Measurements from ENCODE around the gene CEP55.

DNA sequence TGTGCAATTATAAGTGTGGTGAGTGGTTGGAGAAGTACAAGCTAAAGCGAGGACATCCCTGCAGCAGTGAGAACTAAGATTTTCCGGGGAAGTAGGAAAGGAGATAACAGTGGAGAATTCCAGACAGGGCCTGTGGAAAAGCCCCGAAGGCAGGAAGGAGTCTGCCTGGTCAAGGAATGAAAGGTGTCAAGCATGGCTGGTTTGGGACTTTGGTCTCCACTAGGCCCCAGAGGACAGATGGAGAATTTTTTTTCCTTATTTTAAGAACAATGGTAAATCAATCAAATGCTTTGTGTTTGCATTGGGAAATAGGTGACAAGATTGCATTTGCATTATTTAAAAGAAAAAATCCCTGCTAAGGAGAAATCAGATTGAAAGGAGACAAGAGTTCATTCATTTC is 3.2 kb upstream of the CEP55 start:
- TF ChIP-seq, protein P1, sequence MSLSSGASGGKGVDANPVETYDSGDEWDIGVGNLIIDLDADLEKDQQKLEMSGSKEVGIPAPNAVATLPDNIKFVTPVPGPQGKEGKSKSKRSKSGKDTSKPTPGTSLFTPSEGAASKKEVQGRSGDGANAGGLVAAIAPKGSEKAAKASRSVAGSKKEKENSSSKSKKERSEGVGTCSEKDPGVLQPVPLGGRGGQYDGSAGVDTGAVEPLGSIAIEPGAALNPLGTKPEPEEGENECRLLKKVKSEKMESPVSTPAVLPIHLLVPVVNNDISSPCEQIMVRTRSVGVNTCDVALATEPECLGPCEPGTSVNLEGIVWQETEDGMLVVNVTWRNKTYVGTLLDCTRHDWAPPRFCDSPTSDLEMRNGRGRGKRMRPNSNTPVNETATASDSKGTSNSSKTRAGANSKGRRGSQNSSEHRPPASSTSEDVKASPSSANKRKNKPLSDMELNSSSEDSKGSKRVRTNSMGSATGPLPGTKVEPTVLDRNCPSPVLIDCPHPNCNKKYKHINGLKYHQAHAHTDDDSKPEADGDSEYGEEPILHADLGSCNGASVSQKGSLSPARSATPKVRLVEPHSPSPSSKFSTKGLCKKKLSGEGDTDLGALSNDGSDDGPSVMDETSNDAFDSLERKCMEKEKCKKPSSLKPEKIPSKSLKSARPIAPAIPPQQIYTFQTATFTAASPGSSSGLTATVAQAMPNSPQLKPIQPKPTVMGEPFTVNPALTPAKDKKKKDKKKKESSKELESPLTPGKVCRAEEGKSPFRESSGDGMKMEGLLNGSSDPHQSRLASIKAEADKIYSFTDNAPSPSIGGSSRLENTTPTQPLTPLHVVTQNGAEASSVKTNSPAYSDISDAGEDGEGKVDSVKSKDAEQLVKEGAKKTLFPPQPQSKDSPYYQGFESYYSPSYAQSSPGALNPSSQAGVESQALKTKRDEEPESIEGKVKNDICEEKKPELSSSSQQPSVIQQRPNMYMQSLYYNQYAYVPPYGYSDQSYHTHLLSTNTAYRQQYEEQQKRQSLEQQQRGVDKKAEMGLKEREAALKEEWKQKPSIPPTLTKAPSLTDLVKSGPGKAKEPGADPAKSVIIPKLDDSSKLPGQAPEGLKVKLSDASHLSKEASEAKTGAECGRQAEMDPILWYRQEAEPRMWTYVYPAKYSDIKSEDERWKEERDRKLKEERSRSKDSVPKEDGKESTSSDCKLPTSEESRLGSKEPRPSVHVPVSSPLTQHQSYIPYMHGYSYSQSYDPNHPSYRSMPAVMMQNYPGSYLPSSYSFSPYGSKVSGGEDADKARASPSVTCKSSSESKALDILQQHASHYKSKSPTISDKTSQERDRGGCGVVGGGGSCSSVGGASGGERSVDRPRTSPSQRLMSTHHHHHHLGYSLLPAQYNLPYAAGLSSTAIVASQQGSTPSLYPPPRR (CRISPR knock-in tag; IDR thresholded peaks at IDR 0.05; ENCODE audit: borderline replicate concordance) = no peak
- TF ChIP-seq, protein P2, sequence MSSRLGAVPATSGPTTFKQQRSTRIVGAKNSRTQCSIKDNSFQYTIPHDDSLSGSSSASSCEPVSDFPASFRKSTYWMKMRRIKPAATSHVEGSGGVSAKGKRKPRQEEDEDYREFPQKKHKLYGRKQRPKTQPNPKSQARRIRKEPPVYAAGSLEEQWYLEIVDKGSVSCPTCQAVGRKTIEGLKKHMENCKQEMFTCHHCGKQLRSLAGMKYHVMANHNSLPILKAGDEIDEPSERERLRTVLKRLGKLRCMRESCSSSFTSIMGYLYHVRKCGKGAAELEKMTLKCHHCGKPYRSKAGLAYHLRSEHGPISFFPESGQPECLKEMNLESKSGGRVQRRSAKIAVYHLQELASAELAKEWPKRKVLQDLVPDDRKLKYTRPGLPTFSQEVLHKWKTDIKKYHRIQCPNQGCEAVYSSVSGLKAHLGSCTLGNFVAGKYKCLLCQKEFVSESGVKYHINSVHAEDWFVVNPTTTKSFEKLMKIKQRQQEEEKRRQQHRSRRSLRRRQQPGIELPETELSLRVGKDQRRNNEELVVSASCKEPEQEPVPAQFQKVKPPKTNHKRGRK (tag; IDR thresholded peaks at IDR 0.05) = no peak
- no peak for TF ChIP-seq XRCC5 (IDR thresholded peaks at IDR 0.05; ENCODE audit: low read depth, low read length)
- TF ChIP-seq SMARCA5 (IDR thresholded peaks at IDR 0.05) = no peak
- no peak for TF ChIP-seq BDP1 (IDR thresholded peaks at IDR 0.05; ENCODE audit: insufficient read depth, insufficient read length)
- TF ChIP-seq RAD21 (CRISPR knock-in tag; conservative IDR thresholded peaks at IDR 0.05 in 1 of 2, IDR thresholded peaks at IDR 0.05 in 1 of 2) = no peak
- no peak for TF ChIP-seq BHLHE40 (IDR thresholded peaks at IDR 0.05; ENCODE audit: low read length)
- no peak for TF ChIP-seq NRF1 (conservative IDR thresholded peaks at IDR 0.05 in 1 of 2, IDR thresholded peaks at IDR 0.05 in 1 of 2)
- TF ChIP-seq, protein P3, sequence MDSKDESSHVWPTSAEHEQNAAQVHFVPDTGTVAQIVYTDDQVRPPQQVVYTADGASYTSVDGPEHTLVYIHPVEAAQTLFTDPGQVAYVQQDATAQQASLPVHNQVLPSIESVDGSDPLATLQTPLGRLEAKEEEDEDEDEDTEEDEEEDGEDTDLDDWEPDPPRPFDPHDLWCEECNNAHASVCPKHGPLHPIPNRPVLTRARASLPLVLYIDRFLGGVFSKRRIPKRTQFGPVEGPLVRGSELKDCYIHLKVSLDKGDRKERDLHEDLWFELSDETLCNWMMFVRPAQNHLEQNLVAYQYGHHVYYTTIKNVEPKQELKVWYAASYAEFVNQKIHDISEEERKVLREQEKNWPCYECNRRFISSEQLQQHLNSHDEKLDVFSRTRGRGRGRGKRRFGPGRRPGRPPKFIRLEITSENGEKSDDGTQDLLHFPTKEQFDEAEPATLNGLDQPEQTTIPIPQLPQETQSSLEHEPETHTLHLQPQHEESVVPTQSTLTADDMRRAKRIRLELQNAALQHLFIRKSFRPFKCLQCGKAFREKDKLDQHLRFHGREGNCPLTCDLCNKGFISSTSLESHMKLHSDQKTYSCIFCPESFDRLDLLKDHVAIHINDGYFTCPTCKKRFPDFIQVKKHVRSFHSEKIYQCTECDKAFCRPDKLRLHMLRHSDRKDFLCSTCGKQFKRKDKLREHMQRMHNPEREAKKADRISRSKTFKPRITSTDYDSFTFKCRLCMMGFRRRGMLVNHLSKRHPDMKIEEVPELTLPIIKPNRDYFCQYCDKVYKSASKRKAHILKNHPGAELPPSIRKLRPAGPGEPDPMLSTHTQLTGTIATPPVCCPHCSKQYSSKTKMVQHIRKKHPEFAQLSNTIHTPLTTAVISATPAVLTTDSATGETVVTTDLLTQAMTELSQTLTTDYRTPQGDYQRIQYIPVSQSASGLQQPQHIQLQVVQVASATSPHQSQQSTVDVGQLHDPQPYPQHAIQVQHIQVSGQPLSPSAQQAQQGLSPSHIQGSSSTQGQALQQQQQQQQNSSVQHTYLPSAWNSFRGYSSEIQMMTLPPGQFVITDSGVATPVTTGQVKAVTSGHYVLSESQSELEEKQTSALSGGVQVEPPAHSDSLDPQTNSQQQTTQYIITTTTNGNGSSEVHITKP (IDR thresholded peaks at IDR 0.05; ENCODE audit: partially characterized antibody) = no peak

Data from K562 (cell line).